ENCODE results near the gene VDAC1. TPM values are rescaled to one million over a fixed set of nuclear protein-coding genes. Genes with fewer than 3 reads are reported as not detected.

The VDAC1 gene
- total RNA-seq, 1 donor from 2014 or later, result 489 TPM

DNA sequence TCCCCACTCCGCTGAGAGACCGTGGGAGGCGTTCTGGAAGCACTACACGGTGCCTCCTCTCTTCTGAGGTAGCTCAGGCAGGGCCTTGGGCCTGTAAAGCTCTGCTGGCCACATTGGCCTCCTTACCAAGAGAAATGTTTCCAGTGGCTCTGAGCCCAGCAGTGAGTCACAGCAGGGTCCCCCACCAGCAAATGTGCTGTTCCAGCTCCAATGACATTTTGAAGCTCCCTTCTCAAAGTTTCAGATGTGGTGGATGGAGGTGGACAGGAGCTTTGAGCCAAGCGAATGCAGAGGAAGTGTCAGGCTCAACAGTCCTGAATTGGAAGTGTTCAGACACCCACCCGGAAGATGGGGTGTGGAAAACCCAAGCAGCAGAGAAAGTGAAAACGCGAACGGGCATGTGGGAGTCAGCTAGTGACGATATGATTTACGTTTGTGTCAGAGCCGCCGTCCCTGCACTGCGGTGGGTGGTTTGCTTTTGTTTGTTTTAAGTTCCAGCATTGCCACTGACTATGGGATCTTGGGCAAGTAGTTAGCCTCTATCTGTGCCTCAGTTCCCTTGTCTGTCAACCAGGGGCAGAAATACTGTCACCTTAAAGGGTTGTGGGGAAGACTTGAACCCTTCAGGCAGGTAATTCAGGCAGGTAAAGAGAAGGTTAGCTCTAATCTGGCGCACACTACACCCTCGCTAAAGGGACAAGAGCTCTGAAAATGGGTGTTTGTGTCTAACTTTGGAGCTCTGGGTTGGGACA, 74.5 kb downstream of the VDAC1 start:
- FAIRE-seq, result no peak
- Histone ChIP-seq H3K27me3 (ENCODE audit: control insufficient read depth, insufficient read depth, low read length) (no peaks in the 10 kb centered on the region), H3K36me3 (ENCODE audit: control insufficient read depth, insufficient read depth, low read length) (no peaks in the 10 kb centered on the region), H3K4me3 (ENCODE audit: low read depth, low read length) (no peak overlapping the region)
- TF ChIP-seq, protein P1, sequence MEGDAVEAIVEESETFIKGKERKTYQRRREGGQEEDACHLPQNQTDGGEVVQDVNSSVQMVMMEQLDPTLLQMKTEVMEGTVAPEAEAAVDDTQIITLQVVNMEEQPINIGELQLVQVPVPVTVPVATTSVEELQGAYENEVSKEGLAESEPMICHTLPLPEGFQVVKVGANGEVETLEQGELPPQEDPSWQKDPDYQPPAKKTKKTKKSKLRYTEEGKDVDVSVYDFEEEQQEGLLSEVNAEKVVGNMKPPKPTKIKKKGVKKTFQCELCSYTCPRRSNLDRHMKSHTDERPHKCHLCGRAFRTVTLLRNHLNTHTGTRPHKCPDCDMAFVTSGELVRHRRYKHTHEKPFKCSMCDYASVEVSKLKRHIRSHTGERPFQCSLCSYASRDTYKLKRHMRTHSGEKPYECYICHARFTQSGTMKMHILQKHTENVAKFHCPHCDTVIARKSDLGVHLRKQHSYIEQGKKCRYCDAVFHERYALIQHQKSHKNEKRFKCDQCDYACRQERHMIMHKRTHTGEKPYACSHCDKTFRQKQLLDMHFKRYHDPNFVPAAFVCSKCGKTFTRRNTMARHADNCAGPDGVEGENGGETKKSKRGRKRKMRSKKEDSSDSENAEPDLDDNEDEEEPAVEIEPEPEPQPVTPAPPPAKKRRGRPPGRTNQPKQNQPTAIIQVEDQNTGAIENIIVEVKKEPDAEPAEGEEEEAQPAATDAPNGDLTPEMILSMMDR (IDR thresholded peaks at IDR 0.05; ENCODE audit: insufficient read depth, low read length, severe bottlenecking), result no peak
- DNase-seq (ENCODE audit: low read depth), result no peak

DNA sequence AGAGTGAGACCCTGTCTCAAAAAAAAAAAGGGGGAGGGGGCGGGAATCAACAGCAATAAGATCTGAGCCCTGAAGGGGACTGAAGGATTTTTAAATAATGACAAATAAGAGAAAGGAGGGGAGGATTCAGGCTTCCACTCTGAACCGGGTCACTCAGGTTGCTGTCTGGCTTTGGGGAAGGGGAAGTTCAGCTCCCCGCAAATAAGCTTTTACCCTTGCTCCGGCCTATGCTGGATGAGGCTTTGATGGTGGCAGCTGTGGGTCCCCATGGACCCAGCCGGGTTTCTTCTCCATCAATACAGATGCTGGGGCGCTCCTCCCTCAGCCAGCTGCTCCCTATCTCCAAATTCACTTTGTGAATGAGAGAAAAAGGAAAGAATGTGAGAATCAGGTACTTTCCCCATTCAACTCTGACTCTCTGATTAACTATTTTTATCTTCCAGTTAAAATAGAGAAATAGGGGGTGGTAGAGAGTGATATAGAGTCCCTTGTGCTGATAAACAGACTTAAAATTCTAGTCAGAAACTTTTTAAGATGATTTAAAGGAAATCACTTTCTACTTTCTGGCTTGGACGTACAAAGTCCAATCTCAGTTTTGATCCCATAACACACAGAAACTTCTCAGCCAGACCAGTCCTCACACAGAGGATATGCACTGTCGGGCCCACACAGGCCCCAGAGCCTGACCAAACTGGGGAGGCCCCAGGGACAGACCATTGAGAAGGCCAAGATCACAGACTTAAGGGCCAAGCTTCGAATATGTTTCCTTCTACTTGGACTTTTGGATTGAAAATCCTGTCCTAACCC, 76.0 kb downstream of the VDAC1 start:
- no peak for FAIRE-seq
- H3K36me3 ChIP-seq (ENCODE audit: control insufficient read depth, insufficient read depth, low read length), result no peaks in the 10 kb centered on the region
- no peak overlapping the region for H3K4me3 ChIP-seq (ENCODE audit: low read depth, low read length)
- TF ChIP-seq, protein P1 (IDR thresholded peaks at IDR 0.05; ENCODE audit: insufficient read depth, low read length, severe bottlenecking), result no peak
- no peak for DNase-seq (ENCODE audit: low read depth)
- H3K27me3 ChIP-seq (ENCODE audit: control insufficient read depth, insufficient read depth, low read length), result no peaks in the 10 kb centered on the region

DNA sequence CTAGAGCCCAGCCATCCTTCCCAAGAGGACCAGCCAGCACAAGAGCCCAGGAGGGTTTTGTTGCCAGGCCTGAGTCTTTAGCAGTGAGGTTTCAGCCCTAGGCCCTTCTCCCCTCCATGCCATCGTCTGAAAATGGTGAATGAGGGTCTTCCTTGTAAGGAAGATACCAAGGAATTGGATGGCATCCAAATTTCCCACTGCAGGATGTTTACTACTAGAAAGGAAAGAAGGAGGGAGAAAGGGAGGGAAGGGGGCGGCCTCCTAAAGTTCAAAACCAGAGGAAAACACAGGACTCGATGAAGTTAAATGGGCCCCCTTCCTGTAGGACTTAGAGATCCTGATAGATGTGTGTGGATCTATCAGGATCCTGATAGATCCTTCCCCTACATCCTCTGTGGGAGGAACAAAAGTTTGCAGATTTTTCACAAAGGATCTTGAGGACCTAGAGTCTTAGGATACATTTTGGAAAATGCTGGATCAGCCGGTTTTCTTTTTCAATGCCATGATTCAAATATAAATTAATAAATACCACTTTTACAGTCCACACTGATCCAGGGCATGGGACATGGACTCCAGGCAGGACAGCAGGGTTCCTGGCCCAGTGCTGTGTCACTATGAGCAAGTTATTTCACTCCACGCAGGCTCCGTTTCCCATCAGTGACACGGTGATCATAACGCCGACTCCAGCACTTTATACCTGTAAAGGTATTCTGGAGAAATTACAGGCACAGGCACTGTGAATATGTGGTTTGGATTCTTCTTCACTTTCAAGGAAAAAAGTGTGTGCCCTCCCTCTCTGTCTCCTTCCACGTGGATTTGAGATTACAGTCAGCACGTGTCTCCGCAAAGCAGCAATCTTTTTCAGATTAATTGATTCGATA, 77.2 kb downstream of the VDAC1 start:
- no peak for DNase-seq (ENCODE audit: low read depth)

DNA sequence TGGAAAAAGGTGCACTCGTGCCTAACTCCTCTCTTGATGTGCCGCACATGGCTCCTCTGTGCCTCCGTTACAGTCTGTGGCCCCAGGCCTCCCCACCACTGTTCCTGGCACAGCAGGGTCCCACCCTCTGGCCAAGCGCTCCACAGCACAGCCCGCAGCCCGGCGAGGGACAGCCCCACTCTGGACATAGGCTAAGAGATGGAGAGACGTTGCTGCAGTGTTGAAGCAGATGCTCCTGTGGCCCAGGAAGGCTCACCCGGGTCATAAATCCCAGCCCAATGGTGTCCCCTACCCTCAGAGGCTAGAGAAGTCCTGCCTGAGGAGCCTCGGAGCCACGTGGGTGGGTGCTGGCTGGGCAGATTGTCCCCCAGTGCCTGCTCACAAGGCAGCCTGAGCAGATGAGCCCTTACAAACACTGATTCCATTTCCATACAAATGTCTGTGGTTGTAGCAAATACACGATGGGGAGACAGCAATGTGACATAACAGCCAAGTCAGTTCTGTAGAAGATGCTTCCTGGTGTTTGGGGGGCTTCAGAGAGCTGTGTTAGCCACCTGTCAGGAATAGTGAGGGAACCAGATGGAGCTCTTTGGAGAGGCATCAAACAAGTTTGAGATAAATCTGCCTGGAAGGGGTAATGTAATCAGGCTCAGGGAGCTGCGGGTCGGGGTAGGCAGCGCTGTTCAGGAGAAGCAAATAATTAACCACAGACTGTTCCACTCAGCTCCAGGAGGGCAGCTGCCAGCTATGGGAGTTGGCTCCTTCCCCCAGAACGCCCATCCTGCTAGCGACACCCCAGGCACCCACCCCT, 78.1 kb downstream of the VDAC1 start:
- TF ChIP-seq, protein P1 (IDR thresholded peaks at IDR 0.05; ENCODE audit: insufficient read depth, low read length, severe bottlenecking), result no peak
- FAIRE-seq (no peak), DNase-seq (ENCODE audit: low read depth) (no peak)
- H3K27me3 ChIP-seq (ENCODE audit: control insufficient read depth, insufficient read depth, low read length), result no peaks in the 10 kb centered on the region
- H3K36me3 ChIP-seq (ENCODE audit: control insufficient read depth, insufficient read depth, low read length), result no peaks in the 10 kb centered on the region
- H3K4me3 ChIP-seq (ENCODE audit: low read depth, low read length), result no peak overlapping the region

More for the DNA sequence above, 77.2 kb downstream of the VDAC1 start:
- TF ChIP-seq, protein P1 (IDR thresholded peaks at IDR 0.05; ENCODE audit: insufficient read depth, low read length, severe bottlenecking), result no peak
- Histone ChIP-seq H3K27me3 (ENCODE audit: control insufficient read depth, insufficient read depth, low read length) (no peaks in the 10 kb centered on the region), H3K36me3 (ENCODE audit: control insufficient read depth, insufficient read depth, low read length) (no peaks in the 10 kb centered on the region), H3K4me3 (ENCODE audit: low read depth, low read length) (no peak overlapping the region)
- FAIRE-seq, result no peak

DNA sequence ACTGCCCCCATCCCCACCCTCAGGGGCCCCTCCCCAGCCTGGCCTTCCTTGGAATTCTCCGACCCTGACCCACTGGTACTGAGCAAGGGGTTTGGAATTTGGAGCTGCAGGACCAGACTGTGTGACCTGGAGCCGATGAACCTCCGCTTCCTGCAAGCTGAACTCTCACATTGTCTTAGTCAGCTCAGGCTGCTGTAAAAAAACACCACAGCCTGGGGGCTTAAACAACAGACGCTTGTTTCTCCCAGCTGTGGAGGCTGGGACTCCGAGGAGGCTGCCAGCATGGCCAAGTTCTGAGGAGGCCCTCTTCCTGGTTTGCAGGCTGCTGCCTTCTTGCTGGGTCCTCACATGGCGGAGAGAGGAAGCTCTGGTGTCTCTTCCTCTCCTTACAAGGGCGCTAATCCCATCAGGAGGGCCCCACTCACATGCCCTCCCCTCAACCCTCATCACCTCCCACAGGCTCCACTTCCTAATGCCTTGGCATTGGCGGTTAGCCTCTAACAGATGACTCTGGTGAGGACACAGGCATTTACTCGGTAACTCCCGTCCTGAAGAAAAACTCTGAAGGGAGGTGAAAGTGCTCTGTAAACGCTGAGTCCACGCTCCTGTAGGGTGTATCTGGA, 78.8 kb downstream of the VDAC1 start:
- no peaks in the 10 kb centered on the region for H3K27me3 ChIP-seq (ENCODE audit: control insufficient read depth, insufficient read depth, low read length)
- TF ChIP-seq, protein P1 (IDR thresholded peaks at IDR 0.05; ENCODE audit: insufficient read depth, low read length, severe bottlenecking), result no peak
- H3K36me3 ChIP-seq (ENCODE audit: control insufficient read depth, insufficient read depth, low read length), result no peaks in the 10 kb centered on the region
- peak; percentile 39 for DNase-seq (ENCODE audit: low read depth)
- no peak overlapping the region for H3K4me3 ChIP-seq (ENCODE audit: low read depth, low read length)
- FAIRE-seq, result no peak
